ENCODE data around the gene HOXD13.

HOXD13 gene

GRCh38 chr2:176109946-176110345, 17.4 kb downstream of the HOXD13 start:
- no peak for TF ChIP-seq CTCF (IDR thresholded peaks at IDR 0.05; ENCODE audit: extremely low read depth, insufficient read depth, missing control alignments)
- DNase-seq (ENCODE audit: low spot score) = no peak
- in situ Hi-C loops (cut with MboI; ENCODE audit: low pct_unique_long_range_greater_than_20kb, low sequenced_read_pairs, unreplicated experiment) = loop anchor here (25.0 kb wide), 1 partner anchor 748 kb away; no protein-coding TSS in a partner anchor

GRCh38 chr2:176110415-176111308, 18.1 kb downstream of the HOXD13 start:
- DNase-seq (ENCODE audit: low spot score) = no peak
- TF ChIP-seq CTCF (IDR thresholded peaks at IDR 0.05; ENCODE audit: extremely low read depth, insufficient read depth, missing control alignments) = no peak
- in situ Hi-C loops (cut with MboI; ENCODE audit: low pct_unique_long_range_greater_than_20kb, low sequenced_read_pairs, unreplicated experiment) = loop anchor here (25.0 kb wide), 1 partner anchor 748 kb away; no protein-coding TSS in a partner anchor

GRCh38 chr2:176111309-176111663, 18.8 kb downstream of the HOXD13 start:
- DNase-seq (ENCODE audit: low spot score) = peak; percentile 74
- in situ Hi-C loops (cut with MboI; ENCODE audit: low pct_unique_long_range_greater_than_20kb, low sequenced_read_pairs, unreplicated experiment) = loop anchor here (25.0 kb wide), 1 partner anchor 749 kb away; no protein-coding TSS in a partner anchor
- peak; percentile 59 for TF ChIP-seq CTCF (IDR thresholded peaks at IDR 0.05; ENCODE audit: extremely low read depth, insufficient read depth, missing control alignments)

GRCh38 chr2:176111846-176112374, 19.4 kb downstream of the HOXD13 start:
- in situ Hi-C loops (cut with MboI; ENCODE audit: low pct_unique_long_range_greater_than_20kb, low sequenced_read_pairs, unreplicated experiment) = loop anchor here (25.0 kb wide), 1 partner anchor 750 kb away; no protein-coding TSS in a partner anchor
- DNase-seq (ENCODE audit: low spot score) = no peak

GRCh38 chr2:176112375-176113302, 20.1 kb downstream of the HOXD13 start:
- in situ Hi-C loops (cut with MboI; ENCODE audit: low pct_unique_long_range_greater_than_20kb, low sequenced_read_pairs, unreplicated experiment) = loop anchor here (25.0 kb wide), 1 partner anchor 750 kb away; no protein-coding TSS in a partner anchor
- no peak for TF ChIP-seq CTCF (IDR thresholded peaks at IDR 0.05; ENCODE audit: extremely low read depth, insufficient read depth, missing control alignments)
- DNase-seq (ENCODE audit: low spot score) = no peak

More at GRCh38 chr2:176111846-176112374, 19.4 kb downstream of the HOXD13 start:
- no peak for TF ChIP-seq CTCF (IDR thresholded peaks at IDR 0.05; ENCODE audit: extremely low read depth, insufficient read depth, missing control alignments)

Measured in GM13977 (cell line).